Activated CD8-positive, alpha-beta memory T cell treated with anti-CD3 and anti-CD28 coated beads for 24 hours (primary cell): ENCODE results near the gene DGKQ.

ENCODE experiments used
- DNase-seq: peaks from one replicate; pipeline ENCODE4 v3.0.0-alpha.2; 2020

The DGKQ gene, protein sequence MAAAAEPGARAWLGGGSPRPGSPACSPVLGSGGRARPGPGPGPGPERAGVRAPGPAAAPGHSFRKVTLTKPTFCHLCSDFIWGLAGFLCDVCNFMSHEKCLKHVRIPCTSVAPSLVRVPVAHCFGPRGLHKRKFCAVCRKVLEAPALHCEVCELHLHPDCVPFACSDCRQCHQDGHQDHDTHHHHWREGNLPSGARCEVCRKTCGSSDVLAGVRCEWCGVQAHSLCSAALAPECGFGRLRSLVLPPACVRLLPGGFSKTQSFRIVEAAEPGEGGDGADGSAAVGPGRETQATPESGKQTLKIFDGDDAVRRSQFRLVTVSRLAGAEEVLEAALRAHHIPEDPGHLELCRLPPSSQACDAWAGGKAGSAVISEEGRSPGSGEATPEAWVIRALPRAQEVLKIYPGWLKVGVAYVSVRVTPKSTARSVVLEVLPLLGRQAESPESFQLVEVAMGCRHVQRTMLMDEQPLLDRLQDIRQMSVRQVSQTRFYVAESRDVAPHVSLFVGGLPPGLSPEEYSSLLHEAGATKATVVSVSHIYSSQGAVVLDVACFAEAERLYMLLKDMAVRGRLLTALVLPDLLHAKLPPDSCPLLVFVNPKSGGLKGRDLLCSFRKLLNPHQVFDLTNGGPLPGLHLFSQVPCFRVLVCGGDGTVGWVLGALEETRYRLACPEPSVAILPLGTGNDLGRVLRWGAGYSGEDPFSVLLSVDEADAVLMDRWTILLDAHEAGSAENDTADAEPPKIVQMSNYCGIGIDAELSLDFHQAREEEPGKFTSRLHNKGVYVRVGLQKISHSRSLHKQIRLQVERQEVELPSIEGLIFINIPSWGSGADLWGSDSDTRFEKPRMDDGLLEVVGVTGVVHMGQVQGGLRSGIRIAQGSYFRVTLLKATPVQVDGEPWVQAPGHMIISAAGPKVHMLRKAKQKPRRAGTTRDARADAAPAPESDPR

DNA sequence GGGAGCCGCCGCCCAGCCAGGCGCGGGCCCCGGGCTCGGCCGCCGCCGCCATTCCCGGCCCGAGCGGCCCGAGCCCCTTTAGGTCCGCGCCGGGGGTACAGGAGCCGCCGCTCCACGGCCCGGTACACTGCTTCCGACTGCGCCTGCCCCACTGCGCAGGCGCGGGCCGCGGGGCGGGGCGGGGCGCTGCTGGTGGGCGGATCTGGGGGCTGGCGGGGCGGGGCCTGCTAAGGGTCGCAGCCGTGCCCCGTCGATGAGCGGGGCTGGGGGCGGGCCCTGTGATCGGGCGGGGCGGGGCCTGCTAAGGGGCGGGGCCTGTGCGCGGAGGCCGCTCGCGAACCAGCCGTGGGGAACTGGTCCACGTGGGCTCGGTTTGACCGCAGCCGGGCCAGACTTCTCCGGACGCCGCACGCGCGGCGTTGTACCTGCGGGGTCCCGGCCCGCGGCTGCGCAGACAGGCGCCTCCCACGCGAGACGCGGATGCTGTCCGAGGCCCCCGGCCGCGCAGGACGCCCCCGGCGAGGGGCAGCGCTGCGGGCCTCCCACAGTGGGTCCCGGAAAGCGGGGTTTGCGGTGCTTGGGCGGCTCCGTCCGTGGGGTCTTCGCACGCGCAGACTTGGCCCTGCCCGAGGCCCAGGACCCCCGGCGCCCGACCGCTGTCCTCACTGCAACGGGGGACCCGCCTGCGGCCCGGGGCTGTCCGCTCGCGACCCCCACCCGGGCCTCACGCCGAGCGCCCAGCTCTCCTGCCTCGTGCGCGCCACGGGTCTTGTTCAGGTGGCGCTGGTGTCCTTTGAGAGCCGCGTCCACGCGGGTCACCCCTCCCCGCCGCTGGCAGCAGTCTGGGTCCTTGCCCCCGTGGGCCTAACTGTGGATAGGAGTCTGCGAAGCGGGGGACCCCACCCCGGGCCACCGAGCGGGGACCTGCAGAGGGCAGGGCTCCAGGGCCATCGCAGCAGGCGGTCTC lies at the start of gene DGKQ:
DGKQ (minus strand) TSS at position 139 of the 967 bp plus-strand sequence; CDS start at position 52, 87 bp downstream.
- DNase-seq, result peak; percentile 95

DNA sequence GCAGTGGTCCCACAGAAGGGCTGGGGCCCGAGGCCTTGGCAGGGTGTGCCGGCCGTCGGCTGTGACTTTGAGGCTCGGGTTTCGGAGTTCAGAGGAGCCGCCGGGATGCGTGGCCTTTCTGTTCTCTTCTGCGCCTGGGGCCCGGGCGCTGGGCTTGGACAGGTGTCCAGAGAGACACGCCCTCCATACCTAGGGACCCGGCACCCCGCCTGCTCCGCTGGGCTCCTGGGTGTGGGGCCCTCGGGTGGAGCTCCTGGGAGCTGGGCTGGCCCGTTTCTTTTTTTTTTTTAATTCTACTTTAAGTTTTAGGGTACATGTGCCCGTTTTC lies 49.3 kb upstream of the DGKQ start:
- DNase-seq, result no peak

DNA sequence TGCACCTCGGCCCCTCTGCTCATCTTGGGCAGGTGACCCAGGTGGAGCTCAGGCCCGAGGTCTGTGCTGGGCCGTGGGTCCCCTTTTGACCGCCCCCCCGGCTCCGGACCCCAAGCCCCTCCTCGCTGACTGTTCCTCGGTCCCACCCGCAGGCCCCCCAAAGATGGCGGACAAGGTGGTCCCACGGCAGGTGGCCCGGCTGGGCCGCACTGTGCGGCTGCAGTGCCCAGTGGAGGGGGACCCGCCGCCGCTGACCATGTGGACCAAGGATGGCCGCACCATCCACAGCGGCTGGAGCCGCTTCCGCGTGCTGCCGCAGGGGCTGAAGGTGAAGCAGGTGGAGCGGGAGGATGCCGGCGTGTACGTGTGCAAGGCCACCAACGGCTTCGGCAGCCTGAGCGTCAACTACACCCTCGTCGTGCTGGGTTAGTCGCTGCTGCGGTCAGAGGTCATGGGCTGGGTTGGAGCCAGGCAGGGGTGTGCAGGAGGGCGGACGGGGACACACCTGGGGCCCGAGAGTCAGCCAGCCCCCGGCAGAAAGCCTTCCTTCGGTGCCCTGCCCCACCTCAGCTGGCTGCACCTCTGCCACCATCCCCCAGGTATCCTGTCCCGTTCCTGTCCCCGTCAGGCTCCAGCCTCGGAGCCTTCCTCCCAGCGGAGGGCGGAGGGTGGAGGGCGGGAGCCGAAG lies 48.8 kb upstream of the DGKQ start:
- DNase-seq, result no peak

DNA sequence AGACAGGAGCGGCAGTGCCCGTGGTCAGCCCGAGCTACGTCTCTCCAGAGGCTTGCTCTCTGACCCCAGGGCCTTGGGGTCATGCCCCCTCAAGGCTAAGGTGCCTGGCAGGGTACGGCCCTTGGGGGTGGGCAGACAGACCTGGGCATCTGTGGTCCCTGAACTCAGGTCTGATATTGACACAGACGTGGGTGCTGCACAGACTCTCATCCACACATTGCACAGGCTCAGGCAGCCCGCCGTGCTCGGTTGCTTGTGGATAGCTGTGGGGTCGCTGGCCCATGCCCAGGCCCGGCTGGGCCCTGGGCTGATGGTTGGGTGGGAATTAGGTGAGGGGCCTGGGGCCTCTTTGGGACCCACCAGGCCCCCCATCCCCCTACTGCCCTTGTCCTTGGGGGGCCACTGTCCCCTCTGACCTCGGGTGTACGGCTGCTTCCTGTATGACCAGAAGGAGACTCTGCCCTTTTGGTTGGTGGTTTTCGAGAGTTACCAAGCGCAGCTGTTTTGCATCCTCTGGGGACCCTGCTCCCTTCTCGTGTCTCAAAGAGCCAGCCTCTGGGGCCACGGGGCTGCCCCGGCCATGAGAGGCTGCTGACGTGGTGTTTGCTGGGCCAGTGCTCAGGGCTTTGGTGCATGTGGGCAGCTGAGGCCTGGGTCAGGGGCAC lies 48.1 kb upstream of the DGKQ start:
- no peak for DNase-seq

DNA sequence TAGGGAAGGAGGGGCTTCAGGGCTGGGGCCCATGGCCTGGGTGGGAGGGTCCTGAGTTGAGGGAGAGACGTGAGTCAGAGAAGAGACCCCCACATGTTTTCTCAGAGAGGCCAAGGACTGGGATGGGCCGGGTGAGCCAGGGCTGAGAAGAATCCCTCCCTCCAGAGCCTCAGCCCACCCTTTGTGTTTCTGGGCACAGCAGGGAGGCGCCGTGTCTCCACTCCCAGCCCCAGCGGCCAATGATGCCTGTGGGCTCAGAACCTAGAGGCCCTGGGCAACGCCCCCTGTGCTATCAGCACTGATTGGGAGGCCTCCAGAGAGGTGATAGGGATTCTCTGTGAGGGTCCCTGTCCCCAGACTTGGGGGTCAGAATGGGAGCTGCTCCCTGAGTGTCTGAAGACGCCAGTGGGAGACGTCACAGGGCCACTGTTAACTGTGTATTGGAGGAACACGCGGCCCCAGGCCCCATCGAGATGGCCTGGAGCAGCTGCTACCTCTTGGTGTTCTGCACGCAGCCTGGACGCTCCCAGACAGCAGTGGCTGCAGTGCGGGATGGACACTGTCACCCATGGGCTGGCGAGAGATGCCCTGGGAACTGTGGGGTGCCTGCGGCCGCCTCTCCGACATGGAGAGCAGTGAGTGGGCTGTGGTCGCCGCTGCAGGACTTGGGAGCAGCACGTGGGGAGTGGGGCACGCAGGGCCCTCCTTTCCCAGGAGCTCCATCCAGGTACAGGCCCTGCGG lies 46.5 kb upstream of the DGKQ start:
- no peak for DNase-seq

DNA sequence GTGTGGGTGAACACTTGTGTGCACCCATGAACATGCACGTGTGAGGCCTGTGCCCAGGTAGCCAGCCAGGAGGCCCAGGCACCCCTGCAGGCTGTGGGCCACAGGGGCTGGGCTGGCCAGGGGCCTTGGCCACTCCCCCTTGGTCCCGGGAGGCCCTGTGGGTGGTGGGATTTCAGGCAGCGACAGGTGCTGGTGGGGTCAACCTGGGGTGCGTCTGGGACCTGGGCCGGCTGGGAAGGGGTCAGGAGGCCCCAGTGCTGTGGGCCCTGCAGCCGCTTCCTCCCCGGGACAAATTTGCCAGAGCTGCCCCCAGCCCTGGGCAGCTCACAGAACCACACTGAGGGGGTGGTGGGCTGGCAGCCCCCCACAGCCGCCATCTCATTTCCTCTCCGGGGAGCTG lies 46.0 kb upstream of the DGKQ start:
- no peak for DNase-seq

DNA sequence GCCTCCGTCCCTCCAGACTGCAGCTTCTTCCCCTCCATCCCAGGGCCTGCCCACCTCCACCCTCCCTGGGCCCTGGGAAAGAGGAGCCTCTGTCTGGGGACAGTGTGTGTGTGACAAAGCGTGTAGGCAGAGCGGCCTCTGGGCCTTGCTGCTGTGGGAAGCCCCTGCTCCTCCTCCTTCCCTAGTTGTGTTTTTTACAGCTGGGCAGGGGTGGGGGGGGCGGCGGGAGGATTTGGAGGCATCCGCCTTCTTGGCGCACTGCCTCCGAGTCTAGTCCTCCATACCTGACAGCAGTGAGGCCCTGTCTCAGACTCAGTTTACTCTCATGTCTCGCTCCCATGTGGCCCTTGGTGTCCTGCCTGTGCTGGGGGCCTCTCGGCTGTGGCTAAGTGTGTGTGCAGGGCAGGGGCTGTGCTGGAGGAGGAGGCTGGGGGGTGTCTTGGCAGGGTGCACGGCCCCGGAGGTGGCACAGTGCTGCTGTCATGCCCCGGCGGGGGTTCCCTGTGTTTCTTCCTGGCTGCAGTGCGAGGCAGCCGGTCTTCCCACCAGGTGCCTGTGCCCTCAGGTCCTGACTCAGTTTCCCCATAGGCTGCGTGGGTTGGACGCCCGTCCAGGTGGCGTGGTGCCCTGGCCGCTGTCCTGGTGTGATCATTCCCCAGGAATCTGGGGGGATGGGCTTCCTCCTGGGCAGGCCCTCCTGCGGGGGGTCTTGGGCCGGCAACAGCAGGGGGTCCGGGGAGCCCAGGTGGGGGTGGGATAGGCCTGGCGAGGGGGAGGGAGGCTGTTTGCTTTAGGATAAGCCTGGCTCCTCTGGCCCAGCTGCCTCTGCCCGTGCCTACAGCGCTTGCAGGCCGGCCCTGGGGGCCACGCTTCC lies 45.0 kb upstream of the DGKQ start:
- no peak for DNase-seq

DNA sequence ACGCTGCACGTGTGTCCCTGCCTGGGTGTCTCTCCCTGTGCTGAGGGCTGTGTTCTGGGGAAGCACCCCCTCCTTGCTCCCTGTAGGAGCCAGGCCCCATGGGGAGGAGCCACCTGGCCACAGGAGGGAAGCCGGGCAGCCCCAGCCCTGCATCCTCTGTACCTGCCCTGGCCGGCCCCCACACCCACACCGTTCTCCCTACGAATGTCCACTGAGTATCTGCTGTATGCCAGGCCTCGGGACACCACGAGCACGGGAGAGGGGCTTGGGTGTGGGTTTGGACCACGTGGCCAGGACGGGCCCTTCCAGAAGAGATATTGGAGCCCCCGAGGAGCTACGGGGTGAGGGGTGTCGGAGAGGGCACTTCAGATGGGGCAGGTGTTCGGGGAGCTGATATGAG lies 44.3 kb upstream of the DGKQ start:
- no peak for DNase-seq

DNA sequence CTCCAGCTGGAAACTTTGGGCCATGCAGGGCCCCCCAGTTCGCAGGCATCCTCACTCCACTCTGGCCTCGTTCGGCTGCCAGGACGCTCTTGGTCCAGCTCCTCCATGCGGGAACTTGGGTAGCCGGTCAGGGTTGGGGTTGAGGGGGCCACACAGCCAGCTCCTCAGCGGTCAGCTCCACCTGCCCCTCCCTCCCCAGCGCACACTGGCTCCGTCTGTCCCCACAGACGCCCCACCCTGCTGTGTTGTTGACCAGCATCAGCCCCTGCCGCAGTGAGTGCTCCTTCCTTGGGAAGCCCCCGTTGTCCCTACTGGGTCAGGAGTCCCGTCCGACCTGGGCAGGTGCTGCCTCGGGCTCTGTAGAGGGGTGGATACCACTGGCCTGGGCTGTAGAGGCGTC lies 43.8 kb upstream of the DGKQ start:
- DNase-seq, result no peak

DNA sequence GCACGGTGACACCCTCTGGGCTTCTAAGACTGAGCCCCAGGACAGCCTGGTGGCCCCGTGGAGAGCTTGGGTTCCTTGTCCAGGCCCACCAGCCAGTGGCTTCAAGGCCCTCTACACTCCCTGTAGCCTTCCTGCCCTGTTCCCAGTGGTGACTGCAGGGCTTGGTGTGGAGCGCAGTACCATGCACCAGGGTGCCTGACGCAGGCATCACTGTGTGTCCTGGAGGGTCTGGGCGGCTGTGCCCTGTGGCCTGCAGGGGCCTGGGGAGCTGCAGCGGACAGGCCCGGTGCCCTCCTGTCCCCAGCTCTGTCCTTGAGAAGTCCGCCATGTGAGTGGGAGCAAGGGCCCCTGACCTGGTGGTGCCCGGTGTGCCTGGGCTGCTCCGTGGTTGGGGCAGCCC lies 42.4 kb upstream of the DGKQ start:
- DNase-seq, result no peak

DNA sequence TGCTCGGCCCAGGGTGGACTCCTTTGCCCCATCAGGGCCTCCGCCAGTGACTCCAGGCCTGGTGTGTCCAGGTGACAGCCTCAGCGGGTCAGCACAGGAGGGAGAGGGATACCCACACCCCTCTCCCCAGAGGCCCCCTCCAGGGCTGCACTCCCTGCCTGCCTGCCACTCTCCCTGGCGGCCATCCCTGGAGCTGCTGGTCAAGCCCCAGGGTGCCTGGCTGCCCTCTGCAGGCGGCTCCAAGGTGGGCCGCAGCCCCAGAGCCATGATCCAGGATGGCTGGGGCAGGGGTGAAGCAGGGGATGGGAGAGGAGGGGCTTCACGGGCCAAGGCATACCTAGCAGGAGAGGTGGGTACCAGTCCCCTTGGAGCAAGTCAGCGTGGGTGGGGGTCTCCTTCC lies 41.8 kb upstream of the DGKQ start:
- no peak for DNase-seq

DNA sequence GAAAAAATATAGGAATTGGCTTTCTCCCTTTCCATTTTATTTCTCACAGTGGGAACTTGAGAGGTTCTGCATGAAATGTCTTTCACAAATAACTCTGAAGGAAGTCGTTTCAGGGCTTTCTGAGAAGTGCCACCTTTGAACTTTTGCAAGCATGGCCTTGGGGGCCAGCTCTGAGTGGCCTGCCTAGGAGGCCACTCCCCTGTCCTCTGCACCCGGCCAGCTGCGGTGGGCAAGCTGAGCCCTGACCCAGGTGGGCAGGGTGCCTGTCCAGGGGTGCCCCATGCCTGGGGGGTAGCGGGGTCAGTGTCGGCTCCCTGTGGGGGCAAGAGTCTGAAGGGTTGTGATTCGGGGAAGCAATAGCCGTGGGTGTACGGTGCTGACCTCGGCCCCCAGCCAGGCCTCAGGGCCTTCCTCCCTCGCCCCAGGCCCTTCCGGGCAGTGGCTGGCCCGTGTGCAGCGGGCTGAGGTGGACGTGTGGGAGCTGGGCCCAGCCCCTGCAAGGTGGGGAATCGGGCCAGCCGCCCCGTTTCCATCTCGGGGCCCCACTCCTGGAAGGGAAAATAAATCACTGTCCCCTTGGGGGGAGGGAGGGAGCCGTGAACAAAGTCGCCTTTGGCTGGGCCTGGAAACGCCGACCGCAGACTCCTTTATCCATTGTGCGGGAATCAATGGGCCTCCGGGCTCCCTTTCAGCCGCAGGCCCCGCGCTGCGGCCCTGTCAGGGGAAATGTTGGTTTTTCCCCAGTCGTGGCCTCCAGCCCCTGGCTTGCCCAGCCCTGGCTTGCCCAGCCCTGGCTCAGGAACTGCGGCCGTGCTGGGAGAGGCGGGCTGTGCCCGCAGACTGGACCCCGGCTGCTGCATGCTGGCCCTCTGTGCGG lies 41.2 kb upstream of the DGKQ start:
- DNase-seq, result no peak

DNA sequence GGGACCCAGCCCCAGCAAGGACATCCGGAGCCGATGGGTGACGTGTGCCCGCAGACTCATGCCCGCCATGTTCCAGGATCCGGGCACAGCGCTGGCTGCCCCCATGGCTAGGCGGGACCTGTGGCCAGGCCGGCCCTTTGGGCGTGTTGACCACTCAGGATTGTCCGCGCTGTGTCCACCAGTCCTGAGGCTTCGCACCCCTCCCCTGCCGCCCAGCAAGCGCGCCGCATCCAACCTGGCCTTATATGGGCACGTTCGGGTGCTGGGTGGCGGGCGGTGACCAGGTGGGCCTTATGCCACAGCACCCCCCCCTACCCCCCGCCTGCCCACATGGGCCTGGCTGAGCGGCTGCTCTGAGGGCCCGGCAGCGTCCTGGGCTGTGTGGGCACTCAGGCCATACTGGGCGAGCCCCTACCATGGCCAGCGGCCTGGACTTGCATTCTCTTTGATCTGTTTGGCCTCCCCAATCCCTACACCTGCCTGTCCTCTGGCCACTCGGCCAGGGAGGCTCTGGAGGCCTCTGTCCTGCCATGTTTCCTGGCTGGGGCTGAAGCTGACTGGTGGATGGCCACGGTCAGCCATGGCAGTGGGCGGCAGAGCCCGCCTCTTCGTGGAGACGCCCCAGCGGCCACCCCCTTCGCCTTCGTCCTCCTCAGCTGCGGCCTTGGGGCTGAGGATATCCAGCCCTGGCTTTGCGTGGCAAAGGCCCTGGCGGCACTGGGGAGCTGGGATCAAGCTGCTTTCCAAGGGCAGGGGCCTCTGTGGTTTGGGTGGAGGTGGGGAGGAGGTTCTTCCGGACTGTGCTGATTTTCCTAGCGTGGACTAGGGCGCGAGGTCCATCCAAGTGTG lies 40.1 kb upstream of the DGKQ start:
- DNase-seq, result no peak

DNA sequence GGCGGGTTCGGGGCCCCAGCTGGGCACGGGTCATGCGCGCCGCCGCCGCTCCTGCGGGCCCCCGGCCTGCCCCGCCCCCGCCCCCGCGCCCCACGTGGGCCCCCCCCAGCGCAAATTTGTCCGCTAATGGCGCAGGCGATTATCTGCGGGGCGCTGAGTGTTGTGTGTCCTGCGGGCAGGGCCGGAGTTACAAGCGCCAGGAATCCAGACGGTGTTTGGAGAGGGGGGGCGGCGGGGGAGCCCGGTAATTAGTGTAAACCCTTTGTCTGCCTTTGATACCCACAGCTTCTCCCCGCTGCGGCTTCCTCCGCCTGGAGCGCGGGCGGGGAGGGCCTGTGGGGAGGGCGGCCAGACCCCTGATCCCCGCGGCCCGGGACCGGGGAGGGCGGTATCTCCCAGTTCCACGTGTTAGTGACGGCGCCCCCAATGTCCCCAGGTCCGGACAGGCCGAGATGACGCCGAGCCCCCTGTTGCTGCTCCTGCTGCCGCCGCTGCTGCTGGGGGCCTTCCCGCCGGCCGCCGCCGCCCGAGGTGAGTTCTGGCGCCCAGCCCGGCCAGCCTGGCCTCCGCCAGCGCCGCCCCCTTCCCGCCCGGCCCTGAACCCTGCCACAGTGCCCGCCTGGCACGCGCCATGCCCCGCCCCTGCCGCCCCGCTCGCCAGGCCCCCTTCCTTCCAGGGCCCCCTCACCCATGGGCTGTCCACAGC lies 38.8 kb upstream of the DGKQ start:
- peak; percentile 75 for DNase-seq

DNA sequence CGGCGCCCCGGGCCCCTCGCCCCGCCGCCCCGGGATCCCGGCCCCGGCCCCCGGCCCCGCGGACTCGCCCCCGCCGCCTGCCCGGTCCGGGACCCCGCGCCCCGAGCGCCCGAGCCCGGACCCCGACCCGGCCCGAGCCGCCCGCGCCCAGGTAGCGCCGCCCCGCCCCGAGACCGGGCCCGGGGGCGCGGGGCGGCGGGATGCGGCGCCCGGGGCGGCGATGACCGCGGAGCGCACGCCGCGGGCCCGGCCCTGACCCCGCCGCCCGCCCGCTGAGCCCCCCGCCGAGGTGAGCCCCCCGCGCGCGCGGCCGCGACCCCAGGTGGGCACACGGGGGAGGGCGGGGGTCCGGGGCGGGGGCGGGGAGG lies 38.3 kb upstream of the DGKQ start:
- no peak for DNase-seq

DNA sequence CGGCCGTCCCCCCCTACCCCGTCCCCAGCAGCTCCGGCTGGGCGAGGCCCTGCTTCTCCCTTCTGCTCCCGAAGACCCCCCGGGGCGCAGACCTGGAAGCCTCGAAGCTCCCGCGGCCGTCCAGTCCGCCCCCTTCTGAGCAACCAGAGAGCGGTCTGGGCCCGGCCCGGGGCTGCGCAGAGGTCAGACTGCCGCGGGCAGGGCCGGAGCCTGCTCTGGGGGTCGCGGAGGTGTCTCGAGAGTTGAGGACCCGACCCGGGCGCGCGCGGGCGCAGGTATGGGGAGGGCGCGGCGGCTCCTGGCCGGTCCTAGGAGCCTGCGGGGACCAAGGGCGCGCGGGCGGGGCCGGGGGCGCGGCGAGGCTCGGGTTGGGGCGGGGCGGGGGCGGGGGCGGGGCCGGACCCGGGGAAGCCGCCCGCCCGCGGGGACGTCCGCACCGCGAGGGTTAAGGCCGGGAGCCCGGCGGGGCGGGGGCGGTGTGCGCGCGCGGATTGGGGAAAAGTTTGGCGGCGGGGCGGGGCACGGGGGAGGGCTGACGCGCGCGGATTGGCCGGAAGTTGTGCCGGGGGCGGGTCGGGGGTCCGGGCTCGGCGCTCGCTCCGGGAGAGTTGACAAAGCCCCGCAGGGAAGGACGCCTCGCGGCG lies 37.8 kb upstream of the DGKQ start, which contains the start of gene FGFRL1:
FGFRL1 (plus strand) TSS at position 605 of the 644 bp plus-strand sequence. CDS start 860 bp downstream, outside the sequence.
- DNase-seq, result peak; percentile 94
